Keratinocyte (primary cell): Measurements from ENCODE around the gene ITPK1.

ENCODE experiments used
- EZH2 ChIP-seq: IDR thresholded peaks from one replicate; pipeline ENCODE4 v1.6.1; 2012; ENCODE audit warnings: inconsistent platforms, mild to moderate bottlenecking, low read length, moderate library complexity
- TF ChIP-seq, protein P1 (sequence below), 3 experiments: IDR thresholded peaks in 1 of 3; conservative IDR thresholded peaks in 1 of 3; optimal IDR thresholded peaks in 1 of 3; 2 replicates in 2 of 3; 3 replicates in 1 of 3; pipeline versions ENCODE3 to v1.5.1; 2011; ENCODE audit warnings: low read length in 3 of 3, mild to moderate bottlenecking in 3 of 3, moderate library complexity in 2 of 3, control low read depth in 1 of 3, inconsistent platforms in 1 of 3; ENCODE audit not compliant: insufficient read depth in 2 of 3; ENCODE audit errors: extremely low read depth in 1 of 3

GRCh38 chr14:92970271-92970670 lies 145.5 kb downstream of the ITPK1 start:
- TF ChIP-seq, protein P1, sequence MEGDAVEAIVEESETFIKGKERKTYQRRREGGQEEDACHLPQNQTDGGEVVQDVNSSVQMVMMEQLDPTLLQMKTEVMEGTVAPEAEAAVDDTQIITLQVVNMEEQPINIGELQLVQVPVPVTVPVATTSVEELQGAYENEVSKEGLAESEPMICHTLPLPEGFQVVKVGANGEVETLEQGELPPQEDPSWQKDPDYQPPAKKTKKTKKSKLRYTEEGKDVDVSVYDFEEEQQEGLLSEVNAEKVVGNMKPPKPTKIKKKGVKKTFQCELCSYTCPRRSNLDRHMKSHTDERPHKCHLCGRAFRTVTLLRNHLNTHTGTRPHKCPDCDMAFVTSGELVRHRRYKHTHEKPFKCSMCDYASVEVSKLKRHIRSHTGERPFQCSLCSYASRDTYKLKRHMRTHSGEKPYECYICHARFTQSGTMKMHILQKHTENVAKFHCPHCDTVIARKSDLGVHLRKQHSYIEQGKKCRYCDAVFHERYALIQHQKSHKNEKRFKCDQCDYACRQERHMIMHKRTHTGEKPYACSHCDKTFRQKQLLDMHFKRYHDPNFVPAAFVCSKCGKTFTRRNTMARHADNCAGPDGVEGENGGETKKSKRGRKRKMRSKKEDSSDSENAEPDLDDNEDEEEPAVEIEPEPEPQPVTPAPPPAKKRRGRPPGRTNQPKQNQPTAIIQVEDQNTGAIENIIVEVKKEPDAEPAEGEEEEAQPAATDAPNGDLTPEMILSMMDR (optimal IDR thresholded peaks at IDR 0.05 in 1 of 3, IDR thresholded peaks at IDR 0.05 in 1 of 3, conservative IDR thresholded peaks at IDR 0.05 in 1 of 3; ENCODE audit: extremely low read depth in 1 of 3, insufficient read depth in 2 of 3, low read length in 3 of 3), result no peak
- no peak for TF ChIP-seq EZH2
